HG03025 (cell line): ENCODE data around the gene SMPDL3B.
"Not testable (repeated sequence)": the region's sequence is repeated elsewhere in the genome, so short reads cannot be mapped to it uniquely, and the experiment has no call there.

Experiments
- ATAC-seq: cut with Tn5 transposase; IDR thresholded peaks from one replicate; pipeline ENCODE4 v1.9.1; 2021; ENCODE audit warnings: mild to moderate bottlenecking, moderate library complexity; ENCODE audit not compliant: unreplicated experiment, low FRiP score

Gene SMPDL3B

GRCh38 chr1:27967884-27968466, 33.2 kb downstream of the SMPDL3B start:
- no peak for ATAC-seq

- no peak for ATAC-seq
Measured at GRCh38 chr1:27968692-27969091, 33.9 kb downstream of the SMPDL3B start.

- ATAC-seq: no peak
Measured at GRCh38 chr1:27970401-27970800, 35.6 kb downstream of the SMPDL3B start.

GRCh38 chr1:27971674-27972073, 36.9 kb downstream of the SMPDL3B start:
- no peak for ATAC-seq

GRCh38 chr1:27972141-27972540, 37.3 kb downstream of the SMPDL3B start:
- no peak for ATAC-seq

GRCh38 chr1:27973771-27974416, 39.1 kb downstream of the SMPDL3B start:
- no peak for ATAC-seq

GRCh38 chr1:27974417-27974781, 39.6 kb downstream of the SMPDL3B start:
- ATAC-seq: no peak

GRCh38 chr1:27979151-27979858, 44.5 kb downstream of the SMPDL3B start:
- ATAC-seq: no peak

GRCh38 chr1:27979859-27980201, 45.0 kb downstream of the SMPDL3B start:
- no peak for ATAC-seq

GRCh38 chr1:27980216-27980845, 45.5 kb downstream of the SMPDL3B start:
- ATAC-seq: no peak

GRCh38 chr1:27981145-27981544, 46.3 kb downstream of the SMPDL3B start:
- ATAC-seq: no peak

GRCh38 chr1:27990920-27991537, 56.2 kb downstream of the SMPDL3B start:
- no peak for ATAC-seq

- no peak for ATAC-seq
Measured at GRCh38 chr1:27992276-27992675, 57.5 kb downstream of the SMPDL3B start.

GRCh38 chr1:27993241-27993640, 58.4 kb downstream of the SMPDL3B start:
- no peak for ATAC-seq

- no peak for ATAC-seq
Measured at GRCh38 chr1:27994060-27994459, 59.3 kb downstream of the SMPDL3B start.

- ATAC-seq: not testable (repeated sequence)
Measured at GRCh38 chr1:27994526-27994925, 59.7 kb downstream of the SMPDL3B start.

GRCh38 chr1:27999055-27999454, 64.3 kb downstream of the SMPDL3B start:
- ATAC-seq: no peak

- no peak for ATAC-seq
Measured at GRCh38 chr1:28002600-28002999, 67.8 kb downstream of the SMPDL3B start.

GRCh38 chr1:28003117-28003516, 68.3 kb downstream of the SMPDL3B start:
- ATAC-seq: not testable (repeated sequence)
